ENCODE results near the gene TMIE.
"Not testable (repeated sequence)": the region's sequence is repeated elsewhere in the genome, so short reads cannot be mapped to it uniquely, and the experiment has no call there.

TMIE gene

GRCh38 chr3:46716461-46717441 lies 15.6 kb downstream of the TMIE start:
- H3K27ac ChIP-seq: no peak overlapping the region
- DNase-seq (ENCODE audit: low read depth, low spot score): no peak

DNA sequence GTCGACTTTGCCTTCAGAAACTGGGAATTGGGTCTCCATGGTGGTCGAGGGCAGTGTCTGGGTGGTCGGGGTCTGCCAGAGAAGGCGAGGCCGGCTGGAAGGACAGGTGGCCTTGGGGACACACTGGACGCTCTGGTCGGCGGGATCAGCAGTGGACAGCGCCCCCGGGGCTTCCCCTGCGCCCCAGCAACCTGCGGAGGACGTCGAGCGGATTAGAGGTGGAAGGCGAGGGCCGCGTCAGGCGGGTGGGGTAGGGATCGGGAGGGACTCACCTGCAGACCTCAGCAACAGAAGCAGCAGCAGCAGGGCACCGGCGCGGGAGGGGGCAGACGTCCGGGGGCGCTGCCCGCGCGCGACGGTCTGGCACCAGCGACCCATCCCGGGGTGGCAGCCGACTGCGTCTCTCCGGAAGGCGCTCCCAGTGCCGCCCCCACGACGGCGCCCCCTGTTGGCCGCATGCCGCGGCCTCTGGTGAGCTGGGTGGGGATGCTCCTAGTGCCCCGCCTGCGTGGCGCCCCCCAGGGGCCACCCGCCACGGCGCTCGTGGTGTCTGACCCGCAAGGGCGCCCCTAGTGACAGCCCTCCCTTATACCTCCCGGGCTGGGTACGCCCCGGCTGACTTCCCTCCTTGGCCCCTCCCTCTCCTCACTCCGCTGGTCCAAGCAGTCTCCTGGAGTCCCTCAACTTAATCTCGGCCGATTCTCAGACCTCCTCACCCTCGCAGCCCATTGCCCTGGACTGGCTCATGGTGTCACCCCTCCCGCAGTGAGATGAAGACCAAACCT lies 16.4 kb downstream of the TMIE start, which contains the start of gene PRSS50:
Gene PRSS50, minus strand, starts transcription at position 423 of the 785 bp plus-strand sequence. Its CDS starts 45 bp downstream, at position 378.
- H3K27ac ChIP-seq: no peak within 1 kb of the TSS
- DNase-seq (ENCODE audit: low read depth, low spot score): no peak

DNA sequence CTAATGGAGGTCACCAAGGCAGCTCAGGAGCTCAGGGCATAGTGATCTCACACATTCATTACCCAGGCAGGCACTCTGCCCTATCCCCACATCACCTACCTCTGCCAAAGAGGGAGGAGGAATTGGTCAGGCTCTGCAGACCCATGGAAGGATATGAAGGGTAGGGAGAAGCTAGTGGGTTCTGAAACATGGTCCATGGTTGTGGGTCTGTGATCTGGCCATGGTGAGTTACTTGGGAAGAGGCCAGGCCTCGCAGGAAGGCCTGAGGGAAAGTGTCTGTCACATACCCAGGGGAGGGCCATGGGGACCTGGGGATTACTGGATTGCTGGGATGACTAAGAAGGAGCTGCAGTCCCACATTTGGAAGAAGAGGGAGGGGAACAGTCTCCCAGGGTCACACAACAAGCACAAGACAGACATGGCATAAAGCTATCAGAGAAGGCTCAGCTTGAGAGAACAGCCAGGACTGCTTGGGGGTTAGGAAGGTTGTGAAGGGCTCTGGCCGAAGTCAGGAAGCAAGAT lies 17.9 kb downstream of the TMIE start:
- no peak overlapping the region for H3K27ac ChIP-seq
- no peak for DNase-seq (ENCODE audit: low read depth, low spot score)

- no peak for DNase-seq (ENCODE audit: low read depth, low spot score)
- no peak overlapping the region for H3K27ac ChIP-seq
Measured at GRCh38 chr3:46719735-46720271, 18.6 kb downstream of the TMIE start.

DNA sequence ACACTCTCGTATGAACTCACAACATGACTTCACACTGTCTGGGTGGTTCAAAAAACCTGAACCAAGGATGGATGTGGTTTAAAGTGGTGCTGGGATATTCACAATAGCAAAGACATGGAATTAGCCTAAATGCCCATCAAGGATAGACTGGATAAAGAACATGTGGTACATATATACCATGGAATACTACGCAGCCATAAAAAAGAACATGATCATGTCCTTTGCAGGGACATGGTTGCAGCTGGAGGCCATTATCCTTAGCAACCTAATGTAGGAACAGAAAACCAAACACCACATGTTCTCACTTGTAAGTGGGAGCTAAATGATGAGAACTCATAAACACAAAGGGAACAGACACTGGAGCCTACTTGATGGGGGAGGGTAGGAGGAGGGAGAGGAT lies 19.8 kb downstream of the TMIE start:
- no peak for DNase-seq (ENCODE audit: low read depth, low spot score)
- H3K27ac ChIP-seq: no peak overlapping the region

DNA sequence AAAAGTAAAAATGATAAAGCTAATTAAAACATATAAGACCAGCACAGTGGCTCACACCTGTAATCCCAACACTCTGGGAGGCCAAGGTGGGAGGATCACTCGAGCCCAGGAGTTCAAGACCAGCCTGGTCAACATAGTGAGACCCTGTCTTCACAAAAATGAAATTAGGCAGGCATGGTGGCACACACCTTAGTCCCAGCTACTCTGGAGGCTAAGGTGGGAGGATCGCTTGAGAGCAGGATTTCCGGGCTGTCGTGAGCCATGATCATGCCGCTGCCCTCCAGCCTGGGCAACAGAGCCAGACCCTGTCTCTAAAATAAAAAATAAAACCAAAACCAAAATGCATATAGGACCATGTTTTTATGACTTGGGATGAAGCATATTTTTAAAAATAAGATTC lies 21.3 kb downstream of the TMIE start:
- DNase-seq (ENCODE audit: low read depth, low spot score): no peak
- H3K27ac ChIP-seq: no peak overlapping the region

DNA sequence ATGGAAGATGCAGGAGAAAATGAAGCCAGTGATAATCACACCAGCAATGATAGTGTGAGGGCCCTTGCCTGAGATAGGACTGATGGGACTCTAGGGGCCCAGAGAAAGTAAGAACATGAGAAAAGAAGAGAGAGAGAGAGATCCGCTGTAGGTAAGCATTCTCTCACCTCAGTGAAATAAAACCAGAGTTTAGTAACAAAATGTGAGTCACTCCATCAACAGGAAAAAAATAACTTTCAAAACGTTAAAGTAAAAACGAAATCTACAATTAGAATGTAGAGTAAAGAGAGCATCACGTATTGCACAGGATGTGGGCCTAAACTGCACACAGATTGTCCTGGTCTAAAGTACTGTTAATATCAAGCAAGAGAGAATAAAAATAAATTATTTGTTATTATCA lies 23.2 kb downstream of the TMIE start:
- DNase-seq (ENCODE audit: low read depth, low spot score): no peak
- no peak overlapping the region for H3K27ac ChIP-seq

DNA sequence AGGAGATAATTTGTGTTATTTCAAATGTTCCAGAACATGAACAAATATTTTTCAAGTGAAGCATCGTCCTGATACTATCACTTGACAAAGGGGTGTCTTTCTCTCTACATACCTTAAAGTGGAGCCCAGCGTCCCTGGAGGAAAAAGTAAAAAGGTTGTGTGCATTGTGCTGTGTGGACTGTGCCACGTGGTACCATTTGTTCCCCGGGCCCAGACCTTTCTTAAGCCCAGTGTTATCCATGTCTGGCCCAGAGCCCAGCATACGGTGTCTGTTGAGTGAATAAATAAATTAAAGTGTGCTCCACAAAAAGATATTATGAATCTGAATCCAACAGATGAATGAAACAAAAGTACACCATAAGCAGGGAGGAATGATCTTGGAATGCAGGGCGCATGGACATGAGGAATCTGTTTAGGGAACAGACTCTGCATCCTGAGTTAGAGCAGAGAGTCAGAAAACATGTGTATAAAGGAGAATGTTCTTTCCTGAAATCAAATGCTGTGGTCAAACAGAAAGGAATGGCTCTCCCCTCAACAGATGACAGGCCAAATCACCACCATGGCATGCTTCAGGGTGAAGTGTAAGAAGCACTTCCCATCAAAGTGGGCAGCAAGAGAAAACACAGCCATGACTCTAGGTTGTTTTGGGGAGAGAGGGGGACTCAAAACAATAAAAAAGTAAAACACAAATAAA lies 24.6 kb downstream of the TMIE start:
- no peak for DNase-seq (ENCODE audit: low read depth, low spot score)
- no peak overlapping the region for H3K27ac ChIP-seq

DNA sequence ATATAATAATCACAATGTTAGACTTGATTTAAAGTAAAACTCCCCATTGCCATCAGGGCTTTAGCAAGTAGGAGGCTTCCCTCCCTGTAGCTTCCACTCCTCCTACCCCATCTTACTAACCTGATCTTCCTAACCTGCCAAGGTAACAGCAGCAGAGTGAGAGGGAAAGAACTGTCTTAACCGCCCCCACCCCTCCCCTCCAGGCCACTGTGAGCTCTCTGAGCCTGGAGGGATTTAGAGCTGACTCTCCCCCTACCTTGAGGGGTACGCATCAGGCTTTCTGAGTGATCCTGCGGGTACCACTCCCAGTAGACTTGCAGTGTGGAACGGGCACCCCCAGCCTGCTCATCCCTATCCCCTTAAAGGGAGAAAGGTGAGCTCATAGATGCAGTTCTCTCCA lies 27.8 kb downstream of the TMIE start:
- no peak for DNase-seq (ENCODE audit: low read depth, low spot score)
- no peak overlapping the region for H3K27ac ChIP-seq

DNA sequence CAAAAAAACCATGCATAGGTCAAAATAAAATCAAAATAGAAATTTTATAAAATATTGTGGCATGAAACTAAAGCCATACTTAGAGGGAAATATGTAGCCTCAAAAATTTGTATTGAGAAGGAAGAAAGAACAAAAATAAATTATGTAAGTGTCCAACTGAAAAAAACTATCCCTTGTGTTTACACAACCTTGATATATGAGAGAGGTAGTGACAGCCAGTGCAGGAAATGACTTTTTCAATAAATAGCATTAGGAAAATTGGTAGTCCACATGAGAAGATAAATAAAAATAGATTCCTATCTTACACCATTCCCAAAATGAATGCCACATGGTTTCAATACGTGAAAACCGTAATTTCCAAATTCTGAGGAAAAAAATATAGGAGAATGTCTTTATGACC lies 29.6 kb downstream of the TMIE start:
- no peak overlapping the region for H3K27ac ChIP-seq
- DNase-seq (ENCODE audit: low read depth, low spot score): no peak

DNA sequence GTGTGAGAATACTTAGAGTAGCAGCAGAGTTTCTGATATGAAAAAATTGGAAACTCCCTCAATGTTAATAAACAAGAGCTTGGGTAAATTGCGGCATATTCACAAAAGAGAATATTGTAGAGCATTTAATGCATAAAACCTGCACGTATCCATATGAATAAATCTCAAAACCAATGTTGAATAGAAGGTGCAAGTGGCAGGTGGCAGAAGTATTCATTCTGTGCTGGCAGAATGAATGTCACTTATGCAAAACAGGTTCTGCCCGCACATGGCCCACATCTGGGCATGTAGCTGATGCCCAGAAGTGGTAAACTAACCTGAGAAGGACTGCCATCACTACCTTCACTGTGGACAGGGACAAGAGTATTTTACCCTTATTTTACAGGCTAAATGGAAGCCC lies 30.6 kb downstream of the TMIE start:
- no peak overlapping the region for H3K27ac ChIP-seq
- DNase-seq (ENCODE audit: low read depth, low spot score): no peak

DNA sequence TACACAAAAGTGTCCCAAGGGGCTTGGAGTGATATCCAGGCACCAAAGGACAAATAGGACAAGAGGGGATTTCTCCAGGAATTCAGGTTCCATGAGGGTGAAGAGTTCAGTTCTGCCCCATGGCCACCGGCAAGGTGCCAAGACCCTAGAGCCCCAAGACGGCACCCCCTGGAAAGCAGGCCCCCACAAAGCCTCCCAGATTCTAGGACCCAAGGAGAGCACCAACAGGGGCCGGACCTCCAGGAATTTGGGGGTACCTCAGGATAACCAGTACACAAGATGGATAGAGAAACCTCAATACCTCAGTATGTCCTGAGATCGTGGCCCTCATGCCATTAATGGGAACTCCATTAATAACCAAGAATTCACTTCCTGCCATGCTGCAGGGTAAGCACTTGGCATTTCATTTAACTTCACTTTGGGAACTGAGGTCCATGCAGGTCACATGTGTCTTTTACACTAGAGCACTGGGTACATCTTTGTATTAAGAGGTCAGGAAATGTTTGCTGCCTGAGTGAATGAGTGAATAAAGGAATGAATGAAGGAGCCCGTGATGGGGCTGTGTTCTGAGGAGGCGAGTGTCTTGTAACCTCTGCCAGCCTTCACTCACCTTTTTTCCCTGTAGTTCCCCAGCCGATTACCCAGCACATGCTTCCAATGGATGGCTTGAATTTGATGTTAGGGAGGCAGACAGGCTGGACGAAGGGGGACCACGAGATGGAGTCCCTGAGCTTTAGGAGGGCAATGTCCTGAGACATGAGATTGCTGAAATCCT lies 32.0 kb downstream of the TMIE start:
- no peak for DNase-seq (ENCODE audit: low read depth, low spot score)
- H3K27ac ChIP-seq: no peak overlapping the region

- no peak for DNase-seq (ENCODE audit: low read depth, low spot score)
- no peak overlapping the region for H3K27ac ChIP-seq
Measured at GRCh38 chr3:46734773-46735172, 33.6 kb downstream of the TMIE start.

GRCh38 chr3:46736006-46736872 lies 35.0 kb downstream of the TMIE start:
- H3K27ac ChIP-seq: no peak overlapping the region
- DNase-seq (ENCODE audit: low read depth, low spot score): no peak

GRCh38 chr3:46737329-46737731 lies 36.1 kb downstream of the TMIE start:
- DNase-seq (ENCODE audit: low read depth, low spot score): no peak
- H3K27ac ChIP-seq: no peak overlapping the region

DNA sequence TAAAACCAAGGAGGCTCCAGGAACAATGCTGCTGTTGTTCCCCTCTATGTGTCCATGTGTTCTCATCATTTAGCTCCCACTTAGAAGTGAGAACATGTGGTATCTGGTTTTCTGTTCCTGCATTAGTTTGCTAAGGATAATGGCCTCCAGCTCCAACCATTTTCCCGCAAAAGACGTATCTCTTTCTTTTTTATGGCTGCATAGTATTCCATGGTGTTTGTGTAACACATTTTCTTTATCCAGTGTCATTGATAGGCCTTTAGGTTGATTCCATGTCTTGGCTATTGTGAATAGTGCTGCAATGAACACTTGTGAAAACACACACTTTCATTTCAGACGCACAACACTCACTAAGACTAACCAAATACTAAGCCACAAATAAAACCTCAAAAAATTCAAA lies 38.4 kb downstream of the TMIE start:
- not testable (repeated sequence) for DNase-seq (ENCODE audit: low read depth, low spot score); H3K27ac ChIP-seq

DNA sequence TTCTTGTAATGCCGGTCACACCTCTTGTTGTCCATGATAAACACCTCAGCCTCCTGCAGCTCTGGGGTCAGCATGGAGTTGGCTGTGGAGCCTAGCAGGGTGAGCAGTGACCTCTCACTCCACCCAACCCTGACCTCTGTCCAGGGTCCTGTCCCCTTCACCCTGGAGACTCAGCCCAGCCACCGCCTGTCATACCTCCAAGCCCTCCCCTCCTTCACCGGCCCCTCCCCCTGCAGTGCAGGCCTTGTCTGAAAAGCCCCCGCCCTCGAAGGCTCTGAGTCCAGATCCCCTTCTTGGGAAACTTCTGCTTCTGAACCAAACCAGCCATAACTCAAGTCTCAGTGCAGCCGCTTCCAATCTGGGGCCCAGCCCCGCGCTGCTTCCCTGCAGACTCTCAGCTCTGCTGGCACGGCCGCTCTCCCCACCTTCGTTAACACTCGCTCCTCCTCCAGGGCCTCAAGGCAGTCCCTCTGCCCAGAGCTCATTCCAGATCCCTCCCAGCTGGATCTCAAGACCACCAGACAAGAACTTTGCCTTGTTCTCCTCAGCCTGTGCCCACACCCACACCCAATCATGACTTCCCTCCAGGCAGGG lies 41.9 kb downstream of the TMIE start:
- no peak for DNase-seq (ENCODE audit: low read depth, low spot score)
- H3K27ac ChIP-seq: no peak overlapping the region

DNA sequence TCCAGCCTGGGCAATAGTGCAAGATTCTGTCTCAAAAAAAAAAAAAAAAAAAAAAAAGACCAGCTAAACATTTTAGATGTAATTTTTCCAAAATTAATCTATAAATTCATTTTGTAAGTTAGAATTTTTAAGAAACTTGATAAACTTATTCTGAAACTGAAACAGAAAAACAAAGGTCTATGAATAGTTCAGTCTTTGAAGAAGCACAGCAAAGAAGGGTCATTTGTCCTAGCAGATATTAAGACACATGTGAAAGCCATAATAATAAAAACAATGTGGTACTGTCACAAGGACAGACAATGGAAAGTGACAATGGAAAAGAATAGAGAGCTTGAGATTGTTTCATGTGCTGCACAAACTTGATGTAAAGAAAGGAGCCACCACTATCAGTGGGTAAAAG lies 45.5 kb downstream of the TMIE start:
- DNase-seq (ENCODE audit: low read depth, low spot score): no peak
- H3K27ac ChIP-seq: no peak overlapping the region
